Hepatocyte (in vitro differentiated cells): ENCODE data around the gene CDC25C. TPM values are rescaled to one million over a fixed set of nuclear protein-coding genes. Genes with fewer than 3 reads are reported as not detected.

Experiments used
- DNase-seq: peaks from one replicate; pipeline ENCODE4 v3.0.0-alpha.2; 2016; ENCODE audit warnings: low spot score
- H2AFZ ChIP-seq: fragments of 200-600 bp; sonication (generic); 2 replicates; pipeline ENCODE4 v1.6.0; 2016; ENCODE audit warnings: antibody characterized with exemption, mild to moderate bottlenecking
- H3K27ac ChIP-seq: fragments of 200-600 bp; sonication (generic); 2 replicates; pipeline ENCODE4 v1.5.1; 2016; ENCODE audit warnings: mild to moderate bottlenecking
- H3K27me3 ChIP-seq: fragments of 200-600 bp; sonication (generic); 2 replicates; pipeline ENCODE4 v1.6.1; 2016
- H3K36me3 ChIP-seq: fragments of 200-600 bp; sonication (generic); replicated peaks from 2 replicates; pipeline ENCODE4 v1.5.1; 2016; ENCODE audit warnings: low read depth; ENCODE audit not compliant: insufficient read depth
- H3K4me1 ChIP-seq: fragments of 200-600 bp; sonication (generic); 2 replicates; pipeline ENCODE4 v1.5.1; 2016; ENCODE audit warnings: mild to moderate bottlenecking, moderate library complexity; ENCODE audit not compliant: insufficient read depth
- H3K4me2 ChIP-seq: fragments of 200-600 bp; sonication (generic); 2 replicates; pipeline ENCODE4 v1.6.0; 2016
- H3K4me3 ChIP-seq: fragments of 200-600 bp; sonication (generic); 2 replicates; pipeline ENCODE4 v1.5.1; 2016; ENCODE audit warnings: mild to moderate bottlenecking
- H3K79me2 ChIP-seq: fragments of 200-600 bp; sonication (generic); 2 replicates; pipeline ENCODE4 v1.6.0; 2017; ENCODE audit warnings: mild to moderate bottlenecking
- H3K9me2 ChIP-seq: fragments of 200-600 bp; sonication (generic); replicated peaks from 2 replicates; pipeline ENCODE4 v1.6.0; 2017; ENCODE audit warnings: mild to moderate bottlenecking; ENCODE audit not compliant: insufficient read depth
- H3K9me3 ChIP-seq: fragments of 200-600 bp; sonication (generic); 2 replicates; pipeline ENCODE4 v1.5.1; 2016; ENCODE audit warnings: low read depth, mild to moderate bottlenecking
- H4K20me1 ChIP-seq: fragments of 200-600 bp; sonication (generic); 2 replicates; pipeline ENCODE4 v1.6.0; 2016; ENCODE audit warnings: mild to moderate bottlenecking; ENCODE audit not compliant: insufficient read depth, poor library complexity, severe bottlenecking
- CTCF ChIP-seq: fragments of 200-600 bp; sonication (generic); IDR thresholded peaks from 2 replicates; pipeline ENCODE4 v1.5.1; 2016; ENCODE audit warnings: antibody characterized with exemption, mild to moderate bottlenecking; ENCODE audit not compliant: poor library complexity
- EZH2 ChIP-seq: fragments of 200-600 bp; sonication (generic); IDR thresholded peaks from 2 replicates; pipeline ENCODE4 v1.6.1; 2016; ENCODE audit warnings: antibody characterized with exemption, mild to moderate bottlenecking, borderline replicate concordance
- EZH2phosphoT487 ChIP-seq: fragments of 200-600 bp; sonication (generic); IDR thresholded peaks from one replicate; pipeline ENCODE4 v1.6.1; 2018; ENCODE audit warnings: antibody characterized with exemption, mild to moderate bottlenecking, low read depth, moderate library complexity; ENCODE audit not compliant: unreplicated experiment, severe bottlenecking
- WGBS: methylation state at CpG from one replicate; pipeline ENCODE4 v1.1.6; 2016; ENCODE audit warnings: low lambda C conversion rate; ENCODE audit errors: missing lambda C conversion rate; 5-methylcytosine and 5-hydroxymethylcytosine counted together
- polyA plus RNA-seq: library from polyadenylated mRNA; unstranded; fragments of >200 nt; fragmentation: Nextera tagmentation; extraction: Ambion mirVana; gene quantifications from 2 replicates; pipeline ENCODE4 v1.2.1, GENCODE V29; 2016
- total RNA-seq: library from RNA; depleted of rRNA; stranded (reverse); fragments of >200 nt; gene quantifications from 2 replicates; pipeline ENCODE4 v1.2.3, GENCODE V29; 2014

CDC25C gene
- total and polyA plus RNA-seq, 2 experiments from 2014 or later, result 1.6 to 3.7 TPM

GRCh38 chr5:138271281-138271680 lies 60.3 kb downstream of the CDC25C start:
- H3K79me2 ChIP-seq, result no peaks in the 10 kb centered on the region
- H3K27ac ChIP-seq, result no peak overlapping the region
- H3K36me3 ChIP-seq, result no peaks in the 10 kb centered on the region
- TF ChIP-seq CTCF (no peak), EZH2phosphoT487 (no peak), EZH2 (no peak)
- no peak overlapping the region for H2AFZ ChIP-seq
- no peaks in the 10 kb centered on the region for H4K20me1 ChIP-seq
- H3K27me3 ChIP-seq, result no peaks in the 10 kb centered on the region
- H3K9me2 ChIP-seq, result no peaks in the 10 kb centered on the region
- H3K9me3 ChIP-seq, result no peaks in the 10 kb centered on the region
- no peak overlapping the region for H3K4me3 ChIP-seq
- no peak overlapping the region for H3K4me2 ChIP-seq
- DNase-seq, result no peak
- 87% methylated on average over 5 of the region's 5 CpGs for WGBS
- H3K4me1 ChIP-seq, result peaks cover 9% of the 10 kb centered on the region

GRCh38 chr5:138264183-138264582 lies 67.4 kb downstream of the CDC25C start:
- H3K9me2 ChIP-seq, result no peaks in the 10 kb centered on the region
- no peaks in the 10 kb centered on the region for H3K79me2 ChIP-seq
- no peaks in the 10 kb centered on the region for H3K36me3 ChIP-seq
- no peaks in the 10 kb centered on the region for H3K4me1 ChIP-seq
- TF ChIP-seq EZH2, result no peak
- no peak for TF ChIP-seq CTCF
- no peak for TF ChIP-seq EZH2phosphoT487
- WGBS, result 96% methylated on average over 8 of the region's 8 CpGs
- no peaks in the 10 kb centered on the region for H3K27me3 ChIP-seq
- H3K4me3 ChIP-seq, result no peak overlapping the region
- no peak overlapping the region for H3K4me2 ChIP-seq
- DNase-seq, result no peak
- no peaks in the 10 kb centered on the region for H3K9me3 ChIP-seq
- H4K20me1 ChIP-seq, result no peaks in the 10 kb centered on the region
- H3K27ac ChIP-seq, result no peak overlapping the region
- no peak overlapping the region for H2AFZ ChIP-seq

- Histone ChIP-seq H3K9me3 (no peaks in the 10 kb centered on the region), H3K36me3 (no peaks in the 10 kb centered on the region), H3K79me2 (no peaks in the 10 kb centered on the region), H2AFZ (no peak overlapping the region), H3K4me1 (no peaks in the 10 kb centered on the region), H3K27ac (no peak overlapping the region), H3K4me2 (no peak overlapping the region), H3K9me2 (no peaks in the 10 kb centered on the region), H3K27me3 (no peaks in the 10 kb centered on the region), H4K20me1 (no peaks in the 10 kb centered on the region), H3K4me3 (no peak overlapping the region)
- no peak for TF ChIP-seq EZH2phosphoT487
- TF ChIP-seq EZH2, result no peak
- no peak for TF ChIP-seq CTCF
- no peak for DNase-seq
- WGBS, result 89% methylated on average over 3 of the region's 3 CpGs
These were observed 68.0 kb downstream of the CDC25C start for GRCh38 chr5:138263581-138263980.

- WGBS, result 80% methylated on average over 4 of the region's 4 CpGs
- H3K9me2 ChIP-seq, result no peaks in the 10 kb centered on the region
- H3K9me3 ChIP-seq, result no peaks in the 10 kb centered on the region
These were observed 72.8 kb downstream of the CDC25C start for GRCh38 chr5:138258704-138259292.

More at GRCh38 chr5:138258704-138259292, 72.8 kb downstream of the CDC25C start:
- Histone ChIP-seq H3K36me3 (no peaks in the 10 kb centered on the region), H2AFZ (no peak overlapping the region), H3K27me3 (no peaks in the 10 kb centered on the region), H3K79me2 (no peaks in the 10 kb centered on the region), H3K4me2 (no peak overlapping the region), H3K4me3 (no peak overlapping the region), H3K4me1 (no peaks in the 10 kb centered on the region), H4K20me1 (no peaks in the 10 kb centered on the region), H3K27ac (no peak overlapping the region)
- no peak for DNase-seq
- TF ChIP-seq EZH2, result no peak
- TF ChIP-seq EZH2phosphoT487, result no peak
- no peak for TF ChIP-seq CTCF
